ENCODE data around the gene ACAD11. TPM values are rescaled to one million over a fixed set of nuclear protein-coding genes. Genes with fewer than 3 reads are reported as not detected.

The ACAD11 gene
- total RNA-seq, 1 donor from 2014 or later = 45.2 TPM

DNA sequence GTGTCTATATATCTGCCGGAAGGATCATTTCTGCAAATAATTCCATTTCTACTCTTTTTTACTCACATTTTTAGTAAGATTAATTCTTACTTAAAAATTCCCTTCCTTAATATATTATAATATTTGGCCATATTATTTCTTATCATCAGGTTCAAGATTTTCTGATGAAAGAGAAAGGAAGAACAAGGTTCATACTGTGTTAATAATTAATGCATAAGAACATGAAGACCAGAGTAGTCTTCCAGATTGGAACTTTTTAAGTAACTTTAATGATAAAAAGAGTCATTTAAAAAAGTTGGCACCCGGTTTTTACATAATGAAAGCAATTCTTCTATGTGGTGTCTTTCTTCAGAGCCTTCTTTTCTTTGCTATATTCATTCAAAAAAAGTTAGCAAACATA lies 61.9 kb downstream of the ACAD11 start:
- peaks cover 4% of the 10 kb centered on the region for H3K36me3 Mint-ChIP-seq
- H3K27me3 ChIP-seq = no peaks in the 10 kb centered on the region
- H3K9me3 ChIP-seq (ENCODE audit: low read depth) = no peaks in the 10 kb centered on the region
- H3K9ac ChIP-seq = no peak overlapping the region
- H3F3A ChIP-seq (ENCODE audit: low read depth) = peaks cover 16% of the 10 kb centered on the region
- no peaks in the 10 kb centered on the region for H3K79me2 ChIP-seq (ENCODE audit: low read depth)
- H3K9me3 Mint-ChIP-seq = no peaks in the 10 kb centered on the region
- no peak overlapping the region for H3K27ac ChIP-seq
- no peaks in the 10 kb centered on the region for H4K20me1 ChIP-seq (ENCODE audit: low read depth)
- TF ChIP-seq EZH2phosphoT487 (IDR thresholded peaks at IDR 0.05) (no peak), EZH2 (IDR thresholded peaks at IDR 0.05) (no peak)
- TF ChIP-seq, protein P1, sequence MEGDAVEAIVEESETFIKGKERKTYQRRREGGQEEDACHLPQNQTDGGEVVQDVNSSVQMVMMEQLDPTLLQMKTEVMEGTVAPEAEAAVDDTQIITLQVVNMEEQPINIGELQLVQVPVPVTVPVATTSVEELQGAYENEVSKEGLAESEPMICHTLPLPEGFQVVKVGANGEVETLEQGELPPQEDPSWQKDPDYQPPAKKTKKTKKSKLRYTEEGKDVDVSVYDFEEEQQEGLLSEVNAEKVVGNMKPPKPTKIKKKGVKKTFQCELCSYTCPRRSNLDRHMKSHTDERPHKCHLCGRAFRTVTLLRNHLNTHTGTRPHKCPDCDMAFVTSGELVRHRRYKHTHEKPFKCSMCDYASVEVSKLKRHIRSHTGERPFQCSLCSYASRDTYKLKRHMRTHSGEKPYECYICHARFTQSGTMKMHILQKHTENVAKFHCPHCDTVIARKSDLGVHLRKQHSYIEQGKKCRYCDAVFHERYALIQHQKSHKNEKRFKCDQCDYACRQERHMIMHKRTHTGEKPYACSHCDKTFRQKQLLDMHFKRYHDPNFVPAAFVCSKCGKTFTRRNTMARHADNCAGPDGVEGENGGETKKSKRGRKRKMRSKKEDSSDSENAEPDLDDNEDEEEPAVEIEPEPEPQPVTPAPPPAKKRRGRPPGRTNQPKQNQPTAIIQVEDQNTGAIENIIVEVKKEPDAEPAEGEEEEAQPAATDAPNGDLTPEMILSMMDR (IDR thresholded peaks at IDR 0.05) = no peak
- H3K4me1 ChIP-seq = peaks cover 9% of the 10 kb centered on the region
- H3K27me3 Mint-ChIP-seq (ENCODE audit: insufficient read depth, low read depth) = no peaks in the 10 kb centered on the region
- H3K4me1 Mint-ChIP-seq = no peaks in the 10 kb centered on the region
- H3K4me3 ChIP-seq = no peak overlapping the region
- no peak overlapping the region for H3K4me2 ChIP-seq
- H3K27ac Mint-ChIP-seq = no peak overlapping the region
- no peak for DNase-seq (ENCODE audit: low spot score)
- H3K36me3 ChIP-seq = no peaks in the 10 kb centered on the region
- H3K4me3 Mint-ChIP-seq = no peak overlapping the region
- no peak overlapping the region for H2AFZ ChIP-seq (replicated peaks)

DNA sequence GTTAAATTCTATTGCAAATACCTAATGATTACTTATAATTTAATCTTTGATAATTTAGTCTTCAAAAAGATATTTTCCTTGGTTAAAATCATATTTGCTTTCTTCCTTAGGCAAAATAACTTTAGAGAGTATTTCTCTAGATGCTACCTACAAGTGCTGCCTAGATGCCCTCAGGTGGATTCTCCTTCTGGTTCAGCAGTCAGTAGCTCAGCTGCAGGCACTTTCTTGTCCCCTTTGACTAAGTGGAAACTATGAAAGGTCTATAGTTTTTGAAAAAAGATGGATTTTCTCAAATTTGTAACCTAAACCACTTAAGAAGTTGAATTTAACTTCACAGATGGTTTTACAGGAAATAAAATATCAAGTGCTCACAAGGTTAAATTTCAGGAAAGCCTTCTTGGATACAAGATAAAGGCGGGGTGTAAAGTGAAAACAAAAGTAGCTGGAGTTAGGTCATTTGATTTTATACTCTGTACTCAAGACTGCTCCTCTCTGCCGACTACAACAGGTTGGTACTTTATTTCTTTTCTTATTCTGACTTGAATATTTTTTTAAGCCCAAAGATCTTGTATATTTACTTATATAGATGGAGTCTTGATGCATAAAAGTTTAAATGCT lies 62.7 kb downstream of the ACAD11 start, which contains the start of gene ACKR4:
Gene ACKR4 (plus strand): TSS at position 455 of the 618 bp plus-strand sequence. CDS start 3,128 bp downstream, outside the sequence.
- H3K4me2 ChIP-seq = no peak within 1 kb of the TSS
- Mint-ChIP-seq H3K36me3 (peaks cover 4% of the 10 kb centered on the region), H3K9me3 (no peaks in the 10 kb centered on the region), H3K27ac (no peak within 1 kb of the TSS), H3K4me3 (no peak within 1 kb of the TSS), H3K27me3 (ENCODE audit: insufficient read depth, low read depth) (no peaks in the 10 kb centered on the region), H3K4me1 (no peaks in the 10 kb centered on the region)
- peaks cover 9% of the 10 kb centered on the region for H3K4me1 ChIP-seq
- peaks cover 16% of the 10 kb centered on the region for H3F3A ChIP-seq (ENCODE audit: low read depth)
- no peak within 1 kb of the TSS for H3K4me3 ChIP-seq
- no peak within 1 kb of the TSS for H3K27ac ChIP-seq
- H2AFZ ChIP-seq (replicated peaks) = no peak within 1 kb of the TSS
- TF ChIP-seq, protein P1 (IDR thresholded peaks at IDR 0.05) = no peak
- TF ChIP-seq EZH2 (IDR thresholded peaks at IDR 0.05) (no peak), EZH2phosphoT487 (IDR thresholded peaks at IDR 0.05) (no peak)
- H3K9me3 ChIP-seq (ENCODE audit: low read depth) = no peaks in the 10 kb centered on the region
- H3K36me3 ChIP-seq = no peaks in the 10 kb centered on the region
- DNase-seq (ENCODE audit: low spot score) = no peak
- H3K79me2 ChIP-seq (ENCODE audit: low read depth) = no peaks in the 10 kb centered on the region
- H4K20me1 ChIP-seq (ENCODE audit: low read depth) = no peaks in the 10 kb centered on the region
- H3K9ac ChIP-seq = no peak within 1 kb of the TSS
- no peaks in the 10 kb centered on the region for H3K27me3 ChIP-seq

DNA sequence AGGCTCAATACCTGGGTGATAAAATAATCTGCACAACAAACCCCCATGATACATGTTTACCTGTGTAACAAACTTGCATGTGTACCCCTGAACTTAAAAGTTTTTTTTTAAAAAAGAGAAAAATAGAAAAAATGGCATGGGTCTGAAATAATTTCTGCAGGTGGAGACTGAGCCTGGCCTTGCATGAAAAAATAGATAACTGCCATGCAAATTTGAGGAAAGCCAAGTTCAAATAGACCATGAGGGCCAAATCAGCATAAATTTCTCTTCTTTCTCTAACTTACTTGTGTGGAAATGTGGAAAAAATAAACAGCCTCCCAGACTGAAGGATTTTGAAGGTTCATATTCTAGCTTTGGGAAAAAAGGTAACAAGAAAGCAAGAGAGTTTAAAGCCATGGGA lies 63.3 kb downstream of the ACAD11 start:
- Mint-ChIP-seq H3K27me3 (ENCODE audit: insufficient read depth, low read depth) (no peaks in the 10 kb centered on the region), H3K9me3 (no peaks in the 10 kb centered on the region), H3K4me3 (no peak overlapping the region)

More for the DNA sequence above, 63.3 kb downstream of the ACAD11 start:
- H3K4me1 Mint-ChIP-seq = no peaks in the 10 kb centered on the region
- Histone ChIP-seq H3F3A (ENCODE audit: low read depth) (peaks cover 16% of the 10 kb centered on the region), H4K20me1 (ENCODE audit: low read depth) (no peaks in the 10 kb centered on the region), H3K4me3 (no peak overlapping the region), H2AFZ (replicated peaks) (no peak overlapping the region), H3K4me2 (no peak overlapping the region), H3K27me3 (no peaks in the 10 kb centered on the region), H3K36me3 (no peaks in the 10 kb centered on the region), H3K4me1 (peaks cover 9% of the 10 kb centered on the region), H3K27ac (no peak overlapping the region), H3K9ac (no peak overlapping the region), H3K79me2 (ENCODE audit: low read depth) (no peaks in the 10 kb centered on the region), H3K9me3 (ENCODE audit: low read depth) (no peaks in the 10 kb centered on the region)
- no peak for TF ChIP-seq EZH2phosphoT487 (IDR thresholded peaks at IDR 0.05)
- TF ChIP-seq, protein P1 (IDR thresholded peaks at IDR 0.05) = no peak
- TF ChIP-seq EZH2 (IDR thresholded peaks at IDR 0.05) = no peak
- DNase-seq (ENCODE audit: low spot score) = no peak
- H3K27ac Mint-ChIP-seq = no peak overlapping the region
- H3K36me3 Mint-ChIP-seq = peaks cover 4% of the 10 kb centered on the region
